Stomach (tissue), 9 donors: ENCODE measurements around the gene PROX2. TPM values are rescaled to one million over a fixed set of nuclear protein-coding genes. Genes with fewer than 3 reads are reported as not detected.

Experiments
- DNase-seq, 2 donors: peaks; one replicate each; pipeline versions ENCODE4 v3.0.0 to v3.0.0-alpha.2; 2013 to 2019
- H3K27ac ChIP-seq, 5 donors: fragments of 200-600 bp in 4 of 5; sonication (generic) in 4 of 5; one replicate each; pipeline ENCODE4 v1.5.1; 2013 to 2019; ENCODE audit warnings: mild to moderate bottlenecking in 1 of 5, moderate library complexity in 1 of 5
- H3K27me3 ChIP-seq, 3 donors: fragments of 200-600 bp; sonication (generic); one replicate each; pipeline ENCODE4 v1.5.1; 2017 to 2019; ENCODE audit warnings: mixed run types in 1 of 3
- H3K36me3 ChIP-seq, 4 donors: fragments of 200-600 bp; sonication (generic); 1 replicate in 3 of 4; 2 replicates in 1 of 4; pipeline ENCODE4 v1.5.1; 2016 to 2019
- H3K4me1 ChIP-seq, 4 donors: fragments of 200-600 bp; sonication (generic); one replicate each; pipeline ENCODE4 v1.5.1; 2016 to 2019
- H3K4me3 ChIP-seq, 4 donors: fragments of 200-600 bp; sonication (generic) in 3 of 4; one replicate each; pipeline ENCODE4 v1.5.1; 2016 to 2019; ENCODE audit warnings: mild to moderate bottlenecking in 1 of 4
- H3K9me3 ChIP-seq, 4 donors: fragments of 200-600 bp; sonication (generic); one replicate each; pipeline ENCODE4 v1.5.1; 2016 to 2019
- EP300 ChIP-seq: sonication (generic); formaldehyde crosslinking; IDR thresholded peaks from one replicate; pipeline ENCODE4 v1.6.1; 2017; ENCODE audit warnings: antibody characterized with exemption
- POLR2A ChIP-seq, 4 donors: fragments of 450-650 bp; IDR thresholded peaks; one replicate each; pipeline ENCODE4 v1.6.1; 2016; ENCODE audit warnings: antibody characterized with exemption in 4 of 4, control low read depth in 2 of 4, mild to moderate bottlenecking in 1 of 4, moderate library complexity in 1 of 4
- POLR2AphosphoS5 ChIP-seq, 3 donors: sonication (generic); formaldehyde crosslinking; IDR thresholded peaks; one replicate each; pipeline ENCODE4 v1.6.1; 2016; ENCODE audit warnings: antibody characterized with exemption in 3 of 3
- WGBS, 5 donors: extraction: QIAGEN DNeasy Blood & Tissue Kit in 3 of 5; methylation state at CpG; one replicate each; pipeline versions ENCODE4 v1.1.5 to v1.1.7; 2013 to 2018; 5-methylcytosine and 5-hydroxymethylcytosine counted together
- intact Hi-C: fragments of 100-400 bp; cut with DNase I; formaldehyde crosslinking; loops from one replicate; pipeline ENCODE4 v1.15.1; 2023; ENCODE audit warnings: low total_unique reads
- polyA plus RNA-seq, 3 donors: library from polyadenylated mRNA; stranded (reverse); fragments of 200-250 nt; gene quantifications; one replicate each; pipeline ENCODE4 v1.2.3, GENCODE V29; 2013
- total RNA-seq, 5 donors: library from RNA; depleted of rRNA; stranded (reverse); fragments of >200 nt; gene quantifications; one replicate each; pipeline versions ENCODE4 v1.1.0 to v1.2.3, GENCODE V29; 2014 to 2016
- TF ChIP-seq, protein P1 (sequence below), 7 experiments: fragments of 450-650 bp in 4 of 7; fragments of 200-600 bp in 3 of 7; sonication (generic) in 3 of 7; IDR thresholded peaks; one replicate each; pipeline ENCODE4 v1.5.1; 2016 to 2019; ENCODE audit warnings: antibody characterized with exemption in 7 of 7, control low read depth in 2 of 7, mild to moderate bottlenecking in 1 of 7
- donor health status: healthy with polysubstance abuse.
- donor health status: Bipolar disorder and iron deficiency.
- donor health status: healthy.

Gene PROX2
- total and polyA plus RNA-seq, 8 donors: not detected

DNA sequence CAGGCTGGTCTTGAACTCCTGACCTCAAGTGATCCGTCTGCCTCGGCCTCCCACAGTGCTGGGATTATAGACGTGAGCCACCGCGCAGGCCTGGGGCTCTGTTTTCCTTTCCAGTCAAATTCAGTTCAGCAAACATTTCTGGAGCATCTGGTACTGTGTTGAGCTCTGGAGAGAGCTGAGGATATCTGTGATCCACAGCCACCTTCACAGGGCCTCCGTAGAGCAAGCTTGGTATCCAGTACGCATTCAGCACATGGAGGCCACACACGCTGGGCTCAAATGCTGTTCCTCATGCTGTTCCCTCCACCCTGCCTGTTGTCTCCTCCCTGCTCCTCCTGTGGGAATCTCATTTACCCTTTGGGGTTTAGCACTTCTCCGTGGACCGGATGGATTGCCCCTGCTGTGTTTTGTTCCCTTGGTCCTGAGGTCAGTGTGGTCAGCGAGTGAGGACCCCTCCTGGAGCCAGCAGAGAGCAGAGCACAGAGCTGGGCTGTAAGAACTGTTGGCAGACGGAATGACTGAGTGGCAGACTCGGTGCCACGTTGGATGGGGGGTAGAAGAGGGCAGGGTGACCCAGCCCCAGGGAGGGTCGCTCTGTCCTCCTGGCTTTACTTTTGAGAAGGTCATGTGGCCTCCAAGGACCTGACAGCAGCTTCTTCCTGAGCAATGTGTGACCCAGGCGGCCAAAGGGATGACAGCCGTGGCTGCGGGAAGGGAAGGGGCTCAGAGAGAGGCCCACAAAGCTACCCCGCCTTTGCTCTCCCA, 46.2 kb upstream of the PROX2 start:
- Histone ChIP-seq H3K4me1 (peaks cover 7 to 32% (median 23%) of the 10 kb centered on the region in 4 donors), H3K4me3 (peak overlapping the region; percentile 56 to 63 (median 62)), H3K9me3 (no peaks in the 10 kb centered on the region), H3K27ac (peak overlapping the region in 4 of 5 donors; percentile 55 to 81 (median 67)), H3K27me3 (peaks cover 0 to 21% (median 12%) of the 10 kb centered on the region in 3 donors), H3K36me3 (peaks cover 0 to 7% (median 0%) of the 10 kb centered on the region in 4 donors)
- TF ChIP-seq POLR2A (IDR thresholded peaks at IDR 0.05): no peak
- no peak for TF ChIP-seq EP300
- TF ChIP-seq POLR2AphosphoS5 (IDR thresholded peaks at IDR 0.05): no peak
- TF ChIP-seq, protein P1, sequence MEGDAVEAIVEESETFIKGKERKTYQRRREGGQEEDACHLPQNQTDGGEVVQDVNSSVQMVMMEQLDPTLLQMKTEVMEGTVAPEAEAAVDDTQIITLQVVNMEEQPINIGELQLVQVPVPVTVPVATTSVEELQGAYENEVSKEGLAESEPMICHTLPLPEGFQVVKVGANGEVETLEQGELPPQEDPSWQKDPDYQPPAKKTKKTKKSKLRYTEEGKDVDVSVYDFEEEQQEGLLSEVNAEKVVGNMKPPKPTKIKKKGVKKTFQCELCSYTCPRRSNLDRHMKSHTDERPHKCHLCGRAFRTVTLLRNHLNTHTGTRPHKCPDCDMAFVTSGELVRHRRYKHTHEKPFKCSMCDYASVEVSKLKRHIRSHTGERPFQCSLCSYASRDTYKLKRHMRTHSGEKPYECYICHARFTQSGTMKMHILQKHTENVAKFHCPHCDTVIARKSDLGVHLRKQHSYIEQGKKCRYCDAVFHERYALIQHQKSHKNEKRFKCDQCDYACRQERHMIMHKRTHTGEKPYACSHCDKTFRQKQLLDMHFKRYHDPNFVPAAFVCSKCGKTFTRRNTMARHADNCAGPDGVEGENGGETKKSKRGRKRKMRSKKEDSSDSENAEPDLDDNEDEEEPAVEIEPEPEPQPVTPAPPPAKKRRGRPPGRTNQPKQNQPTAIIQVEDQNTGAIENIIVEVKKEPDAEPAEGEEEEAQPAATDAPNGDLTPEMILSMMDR (IDR thresholded peaks at IDR 0.05): no peak
- intact Hi-C loops: no loop called here
- 65 to 82% (median 74%) methylated on average over 17 to 19 of the region's 19 CpGs for WGBS, 5 donors
- no peak for DNase-seq

DNA sequence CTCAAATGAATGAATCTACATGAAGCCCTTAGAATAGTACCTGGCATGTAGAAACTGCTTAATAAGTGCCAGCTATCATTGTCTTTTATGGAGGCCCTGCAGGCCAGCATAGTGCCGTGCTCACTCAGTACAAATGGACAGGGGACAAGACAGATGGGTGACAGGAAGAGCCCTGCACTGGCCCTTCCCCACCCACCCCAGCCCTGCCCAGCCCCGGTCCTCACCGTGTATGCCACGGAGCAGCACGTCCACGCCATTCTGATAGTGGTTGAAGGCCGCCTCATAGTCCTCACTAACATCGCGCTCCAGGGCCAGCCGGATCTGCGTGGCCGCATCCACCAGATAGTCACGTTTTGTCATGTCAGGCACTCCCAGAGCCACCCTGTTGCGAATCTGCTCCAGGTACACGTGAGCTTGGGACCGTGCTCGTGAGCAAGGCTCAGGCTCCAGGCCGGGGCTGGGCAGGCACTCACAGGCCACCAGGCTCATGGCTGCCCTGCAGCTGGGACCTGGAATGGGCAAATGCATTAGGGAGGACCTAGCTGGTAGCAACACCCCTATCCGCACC, 45.2 kb upstream of the PROX2 start:
- Histone ChIP-seq H3K27me3 (peaks cover 0 to 21% (median 12%) of the 10 kb centered on the region in 3 donors), H3K27ac (no peak overlapping the region), H3K36me3 (peaks cover 0 to 7% (median 0%) of the 10 kb centered on the region in 4 donors), H3K9me3 (no peaks in the 10 kb centered on the region), H3K4me3 (no peak overlapping the region), H3K4me1 (peaks cover 7 to 38% (median 23%) of the 10 kb centered on the region in 4 donors)
- DNase-seq: no peak
- 88 to 95% (median 93%) methylated on average over 15 to 19 of the region's 19 CpGs for whole genome bisulfite sequencing, 5 donors
- intact Hi-C loops: no loop called here
- TF ChIP-seq, protein P1 (IDR thresholded peaks at IDR 0.05): no peak
- no peak for TF ChIP-seq EP300
- TF ChIP-seq POLR2AphosphoS5 (IDR thresholded peaks at IDR 0.05): no peak
- no peak for TF ChIP-seq POLR2A (IDR thresholded peaks at IDR 0.05)

DNA sequence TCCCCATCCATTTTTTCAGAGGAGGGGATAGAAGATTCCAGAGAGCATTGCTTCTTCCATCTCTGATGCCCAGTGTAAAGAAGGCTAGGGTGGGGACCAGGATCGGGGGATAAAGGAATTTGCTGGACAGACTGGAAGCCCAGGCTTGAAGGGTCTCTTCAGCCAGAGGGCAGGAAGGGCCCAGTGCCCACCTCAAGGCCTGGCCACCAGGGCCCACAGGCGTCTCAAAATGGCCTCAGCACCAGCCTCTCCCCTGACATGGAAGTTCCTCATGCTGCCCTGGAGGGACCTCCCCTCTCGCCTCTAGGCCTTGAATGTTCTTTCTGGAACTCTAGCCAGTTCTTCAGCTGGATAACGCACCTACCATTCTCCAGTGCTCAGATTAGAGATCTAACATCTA, 44.3 kb upstream of the PROX2 start:
- TF ChIP-seq EP300 (no peak), POLR2AphosphoS5 (IDR thresholded peaks at IDR 0.05) (no peak), POLR2A (IDR thresholded peaks at IDR 0.05) (no peak)
- TF ChIP-seq, protein P1 (IDR thresholded peaks at IDR 0.05): no peak
- Histone ChIP-seq H3K9me3 (no peaks in the 10 kb centered on the region), H3K27ac (no peak overlapping the region), H3K36me3 (peaks cover 0 to 7% (median 0%) of the 10 kb centered on the region in 4 donors), H3K4me1 (peaks cover 7 to 38% (median 23%) of the 10 kb centered on the region in 4 donors), H3K27me3 (peaks cover 0 to 21% (median 12%) of the 10 kb centered on the region in 3 donors), H3K4me3 (no peak overlapping the region)
- 86 to 94% (median 93%) methylated on average over 4 of the region's 4 CpGs for WGBS, 5 donors
- no peak for DNase-seq
- intact Hi-C loops: no loop called here

- Histone ChIP-seq H3K27me3 (peaks cover 0 to 21% (median 12%) of the 10 kb centered on the region in 3 donors), H3K4me3 (no peak overlapping the region), H3K27ac (no peak overlapping the region), H3K36me3 (peaks cover 0 to 7% (median 0%) of the 10 kb centered on the region in 4 donors), H3K4me1 (peaks cover 7 to 38% (median 23%) of the 10 kb centered on the region in 4 donors), H3K9me3 (no peaks in the 10 kb centered on the region)
- intact Hi-C loops: loop anchor here (10.0 kb wide), 1 partner anchor 165 kb away; no protein-coding TSS in a partner anchor
- 83 to 90% (median 88%) methylated on average over 22 of the region's 22 CpGs for WGBS, 5 donors
- no peak for DNase-seq
- no peak for TF ChIP-seq EP300
- no peak for TF ChIP-seq POLR2A (IDR thresholded peaks at IDR 0.05)
- no peak for TF ChIP-seq POLR2AphosphoS5 (IDR thresholded peaks at IDR 0.05)
- TF ChIP-seq, protein P1 (IDR thresholded peaks at IDR 0.05): no peak
Measured at GRCh38 chr14:74919421-74920165, 43.6 kb upstream of the PROX2 start.
